Putamen (tissue), 1 donor: ENCODE results near the gene PCMTD2.

Experiments
- DNase-seq: peaks from one replicate; pipeline ENCODE4 v3.0.0-alpha.2; 2016; ENCODE audit warnings: low spot score

PCMTD2 gene

GRCh38 chr20:64255361-64256281 is at the start of gene PCMTD2:
TSS of gene PCMTD2 (plus strand) at chr20:64255748. CDS start at chr20:64259966, 4,218 bp downstream.
- DNase-seq = peak; percentile 82

- DNase-seq = no peak
Observed at GRCh38 chr20:64206614-64207013, 48.9 kb upstream of the PCMTD2 start.

GRCh38 chr20:64207641-64208590 is 47.6 kb upstream of the PCMTD2 start:
- DNase-seq = no peak

- DNase-seq = no peak
Observed at GRCh38 chr20:64209148-64209547, 46.4 kb upstream of the PCMTD2 start.

GRCh38 chr20:64210656-64211369 is 44.7 kb upstream of the PCMTD2 start:
- DNase-seq = no peak

- no peak for DNase-seq
Observed at GRCh38 chr20:64211874-64212658, 43.5 kb upstream of the PCMTD2 start.

GRCh38 chr20:64212755-64213154 is 42.8 kb upstream of the PCMTD2 start:
- DNase-seq = peak; percentile 36

- DNase-seq = no peak
Observed at GRCh38 chr20:64214113-64214512, 41.4 kb upstream of the PCMTD2 start.

- DNase-seq = no peak
Observed at GRCh38 chr20:64214952-64215351, 40.6 kb upstream of the PCMTD2 start.

GRCh38 chr20:64216036-64216435 is 39.5 kb upstream of the PCMTD2 start:
- DNase-seq = no peak

- DNase-seq = no peak
Observed at GRCh38 chr20:64216910-64217309, 38.6 kb upstream of the PCMTD2 start.

GRCh38 chr20:64217539-64218221 is 37.9 kb upstream of the PCMTD2 start:
- no peak for DNase-seq

- no peak for DNase-seq
Observed at GRCh38 chr20:64219202-64219601, 36.3 kb upstream of the PCMTD2 start.

GRCh38 chr20:64219730-64220129 is 35.8 kb upstream of the PCMTD2 start:
- DNase-seq = no peak

GRCh38 chr20:64220420-64220819 is 35.1 kb upstream of the PCMTD2 start:
- no peak for DNase-seq

- no peak for DNase-seq
Observed at GRCh38 chr20:64220891-64221527, 34.5 kb upstream of the PCMTD2 start.

- DNase-seq = no peak
Observed at GRCh38 chr20:64222291-64222735, 33.2 kb upstream of the PCMTD2 start.

GRCh38 chr20:64222851-64223525 is 32.6 kb upstream of the PCMTD2 start:
- DNase-seq = no peak

- no peak for DNase-seq
Observed at GRCh38 chr20:64223526-64224067, 32.0 kb upstream of the PCMTD2 start.
